Vagina (tissue), 2 donors: ENCODE data around the gene SUPT6H.

Experiments used
- POLR2AphosphoS5 ChIP-seq, 2 donors: sonication (generic); formaldehyde crosslinking; IDR thresholded peaks; one replicate each; pipeline ENCODE4 v1.9.0; 2017; ENCODE audit warnings: antibody characterized with exemption in 2 of 2, mild to moderate bottlenecking in 2 of 2, low read depth in 1 of 2; ENCODE audit not compliant: insufficient read depth in 1 of 2
- TF ChIP-seq, protein P1 (sequence below), 3 experiments: fragments of 450-650 bp in 2 of 3; fragments of 200-600 bp in 1 of 3; sonication (generic) in 1 of 3; IDR thresholded peaks; one replicate each; pipeline ENCODE4 v1.5.1; 2017 to 2019; ENCODE audit warnings: antibody characterized with exemption in 3 of 3, mild to moderate bottlenecking in 2 of 3, moderate library complexity in 2 of 3

DNA sequence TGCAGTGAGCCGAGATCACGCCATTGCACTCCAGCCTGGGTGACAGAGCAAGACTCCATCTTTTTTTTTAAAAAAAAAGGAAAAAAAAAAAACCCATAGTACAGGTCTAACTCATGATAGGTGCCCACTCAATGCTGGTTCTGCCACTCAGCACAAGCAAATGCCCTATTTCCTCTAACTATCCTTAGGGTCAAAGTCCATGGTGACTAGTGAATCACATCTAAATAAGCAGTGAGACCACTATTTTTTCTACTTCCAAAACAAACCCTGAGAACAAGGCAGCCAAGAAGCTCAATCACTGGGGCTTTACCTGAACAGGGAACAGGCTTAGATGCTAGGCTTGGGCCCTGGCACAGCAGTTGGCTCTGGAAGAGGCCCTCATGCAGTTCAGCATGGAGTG, 20.4 kb upstream of the SUPT6H start:
- TF ChIP-seq, protein P1, sequence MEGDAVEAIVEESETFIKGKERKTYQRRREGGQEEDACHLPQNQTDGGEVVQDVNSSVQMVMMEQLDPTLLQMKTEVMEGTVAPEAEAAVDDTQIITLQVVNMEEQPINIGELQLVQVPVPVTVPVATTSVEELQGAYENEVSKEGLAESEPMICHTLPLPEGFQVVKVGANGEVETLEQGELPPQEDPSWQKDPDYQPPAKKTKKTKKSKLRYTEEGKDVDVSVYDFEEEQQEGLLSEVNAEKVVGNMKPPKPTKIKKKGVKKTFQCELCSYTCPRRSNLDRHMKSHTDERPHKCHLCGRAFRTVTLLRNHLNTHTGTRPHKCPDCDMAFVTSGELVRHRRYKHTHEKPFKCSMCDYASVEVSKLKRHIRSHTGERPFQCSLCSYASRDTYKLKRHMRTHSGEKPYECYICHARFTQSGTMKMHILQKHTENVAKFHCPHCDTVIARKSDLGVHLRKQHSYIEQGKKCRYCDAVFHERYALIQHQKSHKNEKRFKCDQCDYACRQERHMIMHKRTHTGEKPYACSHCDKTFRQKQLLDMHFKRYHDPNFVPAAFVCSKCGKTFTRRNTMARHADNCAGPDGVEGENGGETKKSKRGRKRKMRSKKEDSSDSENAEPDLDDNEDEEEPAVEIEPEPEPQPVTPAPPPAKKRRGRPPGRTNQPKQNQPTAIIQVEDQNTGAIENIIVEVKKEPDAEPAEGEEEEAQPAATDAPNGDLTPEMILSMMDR (IDR thresholded peaks at IDR 0.05), result no peak
- TF ChIP-seq POLR2AphosphoS5 (IDR thresholded peaks at IDR 0.05; ENCODE audit: insufficient read depth in 1 of 2, low read depth in 1 of 2), result no peak
